ENCODE measurements around the gene APLP1.
"Not testable (repeated sequence)": the region's sequence is repeated elsewhere in the genome, so short reads cannot be mapped to it uniquely, and the experiment has no call there.

Gene APLP1

DNA sequence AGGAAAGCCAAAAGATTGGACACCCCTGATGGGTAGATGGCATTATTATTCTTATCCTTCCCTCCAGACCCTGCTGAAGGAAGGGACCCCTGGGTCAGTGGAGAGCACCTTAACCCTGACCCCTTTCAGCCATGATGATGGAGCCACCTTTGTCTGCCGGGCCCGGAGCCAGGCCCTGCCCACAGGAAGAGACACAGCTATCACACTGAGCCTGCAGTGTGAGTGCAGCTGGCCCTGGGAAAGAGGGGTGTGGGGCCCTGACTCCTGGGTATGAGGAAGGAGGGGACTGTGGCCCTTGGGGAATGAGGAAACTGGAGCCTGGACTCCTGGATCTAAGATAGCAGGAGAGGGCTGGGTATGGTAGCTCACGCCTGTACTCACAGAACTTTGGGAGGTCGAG, 9.0 kb upstream of the APLP1 start:
- peaks cover 0 to 29% (median 0%) of the 10 kb centered on the region in 11 experiments; a peak in 6 of 22 replicates for H4K20me1 ChIP-seq
- peaks cover 0 to 12% (median 0%) of the 10 kb centered on the region in 11 experiments; a peak in 2 of 22 replicates for H3K9me3 ChIP-seq (replicated peaks in 1 of 11)
- H3K4me1 ChIP-seq, result peaks cover 10 to 20% (median 16%) of the 10 kb centered on the region in 10 experiments
- TF ChIP-seq Cebpa-rat (IDR thresholded peaks at IDR 0.05), result no peak
- H3K27me3 ChIP-seq, result peaks cover 86 to 99% (median 94%) of the 10 kb centered on the region in 11 experiments
- H3K4me2 ChIP-seq, result no peak overlapping the region
- H3K4me3 ChIP-seq, result no peak overlapping the region
- H3K36me3 ChIP-seq, result no peaks in the 10 kb centered on the region
- H3K27ac ChIP-seq, result no peak overlapping the region
- no peak overlapping the region for H3K9ac ChIP-seq

DNA sequence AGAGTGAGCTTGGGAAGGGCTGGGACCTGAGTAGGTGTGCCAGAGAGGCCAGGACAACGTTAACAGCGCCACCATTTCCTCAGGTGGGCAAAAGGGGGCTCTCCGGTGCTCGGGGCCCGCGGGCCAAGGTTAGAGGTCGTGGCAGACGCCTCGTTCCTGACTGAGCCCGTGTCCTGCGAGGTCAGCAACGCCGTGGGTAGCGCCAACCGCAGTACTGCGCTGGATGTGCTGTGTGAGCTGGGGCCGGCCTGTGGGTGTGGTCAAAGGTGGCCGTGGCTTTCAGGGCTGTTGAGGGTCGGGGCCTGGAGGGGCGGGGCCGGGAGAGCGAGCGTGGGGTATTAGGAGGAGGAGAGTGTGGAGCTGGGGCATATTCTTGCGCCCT, 7.9 kb upstream of the APLP1 start:
- Histone ChIP-seq H3K9ac (no peak overlapping the region), H3K4me2 (no peak overlapping the region), H3K27ac (no peak overlapping the region), H3K9me3 (replicated peaks in 1 of 11) (peaks cover 0 to 12% (median 0%) of the 10 kb centered on the region in 11 experiments; a peak in 2 of 22 replicates), H3K4me1 (peaks cover 10 to 20% (median 16%) of the 10 kb centered on the region in 10 experiments), H4K20me1 (peaks cover 0 to 29% (median 0%) of the 10 kb centered on the region in 11 experiments; a peak in 6 of 22 replicates), H3K27me3 (peaks cover 77 to 99% (median 91%) of the 10 kb centered on the region in 11 experiments), H3K4me3 (no peak overlapping the region), H3K36me3 (no peaks in the 10 kb centered on the region)
- TF ChIP-seq Cebpa-rat (IDR thresholded peaks at IDR 0.05), result no peak

DNA sequence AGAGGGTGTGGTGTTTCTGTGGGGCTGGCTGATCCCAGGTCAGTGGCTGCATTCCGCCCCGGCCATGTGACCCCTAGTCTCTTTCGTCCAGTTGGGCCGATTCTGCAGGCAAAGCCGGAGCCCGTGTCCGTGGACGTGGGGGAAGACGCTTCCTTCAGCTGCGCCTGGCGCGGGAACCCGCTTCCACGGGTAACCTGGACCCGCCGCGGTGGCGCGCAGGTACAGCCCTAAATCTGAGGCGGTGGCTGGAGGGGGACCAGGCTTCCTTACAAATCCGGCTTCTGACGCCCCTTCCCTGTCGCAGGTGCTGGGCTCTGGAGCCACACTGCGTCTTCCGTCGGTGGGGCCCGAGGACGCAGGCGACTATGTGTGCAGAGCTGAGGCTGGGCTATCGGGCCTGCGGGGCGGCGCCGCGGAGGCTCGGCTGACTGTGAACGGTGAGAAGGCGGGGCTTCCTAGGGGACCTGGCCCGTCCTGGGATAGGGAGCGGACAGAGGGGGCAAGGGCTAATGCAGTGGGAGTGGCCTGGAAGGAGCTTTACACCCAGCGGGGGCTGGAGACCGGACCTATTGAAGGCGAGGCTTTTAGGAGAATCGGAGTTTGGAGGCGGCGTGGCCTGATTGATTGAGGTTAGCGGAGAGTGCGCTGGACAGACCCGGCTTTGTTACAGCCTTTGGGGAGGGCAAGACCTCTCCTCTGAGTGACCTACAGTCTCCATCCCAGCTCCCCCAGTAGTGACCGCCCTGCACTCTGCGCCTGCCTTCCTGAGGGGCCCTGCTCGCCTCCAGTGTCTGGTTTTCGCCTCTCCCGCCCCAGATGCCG, 7.3 kb upstream of the APLP1 start:
- Histone ChIP-seq H4K20me1 (peaks cover 0 to 29% (median 0%) of the 10 kb centered on the region in 11 experiments; a peak in 6 of 22 replicates), H3K9ac (no peak overlapping the region), H3K27me3 (peaks cover 73 to 99% (median 91%) of the 10 kb centered on the region in 11 experiments), H3K4me1 (peaks cover 6 to 15% (median 12%) of the 10 kb centered on the region in 10 experiments), H3K4me2 (no peak overlapping the region), H3K36me3 (no peaks in the 10 kb centered on the region), H3K9me3 (replicated peaks in 1 of 11) (peaks cover 0 to 12% (median 0%) of the 10 kb centered on the region in 11 experiments; a peak in 2 of 22 replicates), H3K27ac (no peak overlapping the region), H3K4me3 (0 out of 20 replicates have a peak overlapping the region, but pooled peaks of 1 of the 10 experiments have one; percentile 24)
- no peak for TF ChIP-seq Cebpa-rat (IDR thresholded peaks at IDR 0.05)

DNA sequence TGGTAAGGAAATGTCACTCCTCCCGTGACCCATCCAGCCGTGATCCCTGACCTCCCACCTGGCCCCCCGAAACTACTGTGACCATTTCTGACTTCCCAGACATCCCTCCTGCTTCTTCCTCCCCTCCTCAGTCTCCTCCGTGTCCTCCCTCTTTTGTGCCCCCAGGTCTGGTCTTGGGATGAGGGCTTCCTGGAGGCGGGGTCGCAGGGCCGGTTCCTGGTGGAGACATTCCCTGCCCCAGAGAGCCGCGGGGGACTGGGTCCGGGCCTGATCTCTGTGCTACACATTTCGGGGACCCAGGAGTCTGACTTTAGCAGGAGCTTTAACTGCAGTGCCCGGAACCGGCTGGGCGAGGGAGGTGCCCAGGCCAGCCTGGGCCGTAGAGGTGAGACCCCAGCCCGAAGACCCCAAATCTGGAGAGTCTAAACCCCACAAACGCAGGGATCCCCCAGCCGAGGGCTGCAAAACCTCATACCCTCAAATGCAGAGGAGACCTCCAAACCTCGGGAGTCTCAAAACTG, 6.7 kb upstream of the APLP1 start:
- peaks cover 0 to 9% (median 7%) of the 10 kb centered on the region in 10 experiments; a peak in 14 of 20 replicates for H3K4me1 ChIP-seq
- H3K9me3 ChIP-seq (replicated peaks in 1 of 11), result peaks cover 0 to 12% (median 0%) of the 10 kb centered on the region in 11 experiments; a peak in 2 of 22 replicates
- no peak overlapping the region for H3K4me3 ChIP-seq
- H3K4me2 ChIP-seq, result no peak overlapping the region
- no peak overlapping the region for H3K9ac ChIP-seq
- TF ChIP-seq Cebpa-rat (IDR thresholded peaks at IDR 0.05), result no peak
- peaks cover 0 to 29% (median 0%) of the 10 kb centered on the region in 11 experiments; a peak in 6 of 22 replicates for H4K20me1 ChIP-seq
- H3K27ac ChIP-seq, result no peak overlapping the region
- H3K36me3 ChIP-seq, result no peaks in the 10 kb centered on the region
- H3K27me3 ChIP-seq, result peaks cover 73 to 99% (median 91%) of the 10 kb centered on the region in 11 experiments

DNA sequence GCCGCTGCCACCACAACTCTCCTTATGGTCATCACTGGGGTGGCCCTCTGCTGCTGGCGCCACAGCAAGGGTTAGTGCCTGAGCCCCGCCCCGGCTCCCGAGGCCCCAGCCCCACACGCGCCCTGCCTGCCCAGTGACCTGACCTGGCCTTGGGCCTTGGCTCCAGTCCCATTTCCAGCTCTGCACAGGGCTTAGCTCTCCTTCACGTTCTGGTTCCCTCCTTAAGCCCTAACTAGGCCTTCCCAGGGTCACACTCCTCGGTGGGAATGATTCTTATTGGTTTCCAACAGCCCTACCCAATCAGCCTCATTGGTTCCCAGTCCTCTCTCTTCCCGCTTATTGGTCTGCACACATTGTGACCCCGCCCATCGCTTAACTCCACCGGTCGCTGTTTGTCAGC, 5.8 kb upstream of the APLP1 start:
- Histone ChIP-seq H3K27me3 (peaks cover 73 to 99% (median 91%) of the 10 kb centered on the region in 11 experiments), H3K4me2 (no peak overlapping the region)

DNA sequence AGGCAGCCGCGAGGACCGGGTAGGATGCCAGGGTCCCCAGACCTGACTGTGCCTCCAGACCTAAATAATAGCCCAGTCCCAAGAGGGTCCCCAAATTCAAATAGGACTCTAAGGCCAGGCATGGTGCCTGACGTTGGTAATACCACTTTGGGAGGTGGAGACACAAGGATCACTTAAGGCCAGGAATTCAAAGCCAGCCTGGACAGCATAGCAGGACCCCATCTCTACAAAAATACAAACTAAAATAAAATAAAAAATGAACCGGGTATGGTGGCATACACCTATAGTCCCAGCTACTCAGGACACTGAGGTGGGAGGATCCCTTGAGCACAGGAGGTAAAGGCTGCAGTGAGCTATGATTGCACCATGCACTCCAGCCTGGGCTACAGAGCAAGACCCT, 5.4 kb upstream of the APLP1 start:
- H3K27ac ChIP-seq, result no peak overlapping the region
- H3K9me3 ChIP-seq (replicated peaks in 1 of 11), result peaks cover 0 to 12% (median 0%) of the 10 kb centered on the region in 11 experiments; a peak in 2 of 22 replicates
- H3K4me3 ChIP-seq, result no peak overlapping the region
- H3K4me2 ChIP-seq, result no peak overlapping the region
- peaks cover 73 to 99% (median 91%) of the 10 kb centered on the region in 11 experiments for H3K27me3 ChIP-seq
- H3K4me1 ChIP-seq, result no peaks in the 10 kb centered on the region
- no peak for TF ChIP-seq Cebpa-rat (IDR thresholded peaks at IDR 0.05)
- H4K20me1 ChIP-seq, result peaks cover 0 to 29% (median 0%) of the 10 kb centered on the region in 11 experiments; a peak in 5 of 22 replicates
- no peak overlapping the region for H3K9ac ChIP-seq
- no peaks in the 10 kb centered on the region for H3K36me3 ChIP-seq

More for the DNA sequence above, 5.8 kb upstream of the APLP1 start:
- no peak overlapping the region for H3K27ac ChIP-seq
- TF ChIP-seq Cebpa-rat (IDR thresholded peaks at IDR 0.05), result no peak
- no peaks in the 10 kb centered on the region for H3K36me3 ChIP-seq
- H3K9ac ChIP-seq, result no peak overlapping the region
- peaks cover 0 to under 1% (median 0%) of the 10 kb centered on the region in 10 experiments; a peak in 6 of 20 replicates for H3K4me1 ChIP-seq
- H3K4me3 ChIP-seq, result no peak overlapping the region
- H3K9me3 ChIP-seq (replicated peaks in 1 of 11), result peaks cover 0 to 12% (median 0%) of the 10 kb centered on the region in 11 experiments; a peak in 2 of 22 replicates
- H4K20me1 ChIP-seq, result peaks cover 0 to 29% (median 0%) of the 10 kb centered on the region in 11 experiments; a peak in 5 of 22 replicates

DNA sequence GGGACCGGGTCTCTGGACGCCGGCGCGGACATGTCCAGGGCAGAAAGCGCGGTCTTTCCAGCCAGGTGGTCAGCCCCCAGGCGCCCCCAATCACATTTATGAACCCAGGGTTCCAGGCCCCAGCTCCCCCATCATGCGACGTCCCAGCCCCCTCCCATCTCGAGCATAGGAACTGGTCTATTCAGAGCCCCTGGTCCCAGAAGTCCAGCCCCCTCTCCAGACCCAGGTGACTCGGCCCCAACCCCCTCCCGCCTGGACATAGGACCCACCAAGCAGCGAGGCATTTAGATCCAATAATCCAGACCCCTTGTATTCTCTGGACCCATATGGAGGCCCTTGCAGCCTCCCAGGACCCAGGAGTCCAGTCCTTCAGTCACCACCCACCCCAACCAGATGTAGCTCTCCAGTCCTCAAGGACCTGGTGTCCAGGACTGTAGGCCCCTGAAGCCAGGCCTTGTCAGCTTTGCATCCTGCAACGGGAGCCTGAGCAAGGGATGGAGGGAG, 501 bp downstream of the APLP1 start:
- Histone ChIP-seq H3K4me3 (peak overlapping the region; percentile 38 to 66 (median 53)), H3K4me2 (peak overlapping the region; percentile 69 to 91 (median 86)), H3K9ac (peak overlapping the region in 3 of 11 experiments; percentile 19 to 48 (median 35); a peak in 2 of 22 replicates), H4K20me1 (peaks cover 0 to 15% (median 0%) of the 10 kb centered on the region in 11 experiments; a peak in 1 of 22 replicates), H3K36me3 (no peaks in the 10 kb centered on the region), H3K4me1 (peaks cover 11 to 17% (median 15%) of the 10 kb centered on the region in 10 experiments), H3K27ac (no peak overlapping the region), H3K27me3 (peaks cover 41 to 67% (median 60%) of the 10 kb centered on the region in 11 experiments), H3K9me3 (replicated peaks in 1 of 11) (no peaks in the 10 kb centered on the region)
- no peak for TF ChIP-seq Cebpa-rat (IDR thresholded peaks at IDR 0.05)

DNA sequence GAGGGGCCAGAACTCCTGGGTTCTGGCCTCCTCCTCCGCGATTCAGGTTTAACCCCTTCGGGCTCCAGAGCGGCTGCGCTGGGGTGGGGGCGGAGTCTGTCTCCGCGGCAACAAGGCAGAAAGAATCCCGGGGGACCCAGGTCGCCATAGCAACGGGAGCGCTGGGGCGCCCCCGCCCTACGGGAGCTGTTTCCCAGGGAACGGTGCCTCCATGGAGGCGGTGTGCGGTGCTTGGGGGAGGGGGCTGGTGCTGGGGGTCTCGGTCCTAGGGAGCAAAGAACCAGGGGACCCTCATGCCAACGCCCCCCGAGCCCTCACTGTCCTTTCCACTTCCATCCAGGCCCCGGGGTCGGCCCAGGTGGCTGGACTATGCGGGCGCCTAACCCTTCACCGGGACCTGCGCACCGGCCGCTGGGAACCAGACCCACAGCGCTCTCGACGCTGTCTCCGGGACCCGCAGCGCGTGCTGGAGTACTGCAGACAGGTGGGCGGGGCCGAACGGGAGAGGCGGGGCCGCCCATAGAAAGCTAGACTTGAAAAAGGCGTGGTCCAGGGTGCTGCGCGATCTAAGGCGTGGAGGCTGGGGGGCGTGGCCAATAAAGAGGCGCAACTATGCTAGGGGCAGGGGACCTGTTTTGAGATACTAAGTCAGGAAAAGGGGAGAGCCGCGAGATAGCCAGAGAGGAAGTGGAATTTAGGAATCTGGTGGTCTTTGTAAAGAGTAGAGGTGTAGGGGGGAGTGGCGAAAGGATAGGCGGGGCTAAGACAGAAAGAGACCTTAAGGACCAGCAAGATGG, 1.2 kb downstream of the APLP1 start:
- H3K27me3 ChIP-seq, result peaks cover 41 to 62% (median 55%) of the 10 kb centered on the region in 11 experiments
- H3K4me2 ChIP-seq, result peak overlapping the region; percentile 69 to 91 (median 86)
- peaks cover 11 to 17% (median 15%) of the 10 kb centered on the region in 10 experiments for H3K4me1 ChIP-seq
- no peaks in the 10 kb centered on the region for H3K9me3 ChIP-seq (replicated peaks in 1 of 11)
- no peak for TF ChIP-seq Cebpa-rat (IDR thresholded peaks at IDR 0.05)
- H3K4me3 ChIP-seq, result peak overlapping the region; percentile 38 to 66 (median 53); a peak in 14 of 20 replicates
- no peak overlapping the region for H3K9ac ChIP-seq
- no peak overlapping the region for H3K27ac ChIP-seq
- H3K36me3 ChIP-seq, result no peaks in the 10 kb centered on the region
- H4K20me1 ChIP-seq, result peaks cover 0 to 15% (median 0%) of the 10 kb centered on the region in 11 experiments; a peak in 3 of 22 replicates

DNA sequence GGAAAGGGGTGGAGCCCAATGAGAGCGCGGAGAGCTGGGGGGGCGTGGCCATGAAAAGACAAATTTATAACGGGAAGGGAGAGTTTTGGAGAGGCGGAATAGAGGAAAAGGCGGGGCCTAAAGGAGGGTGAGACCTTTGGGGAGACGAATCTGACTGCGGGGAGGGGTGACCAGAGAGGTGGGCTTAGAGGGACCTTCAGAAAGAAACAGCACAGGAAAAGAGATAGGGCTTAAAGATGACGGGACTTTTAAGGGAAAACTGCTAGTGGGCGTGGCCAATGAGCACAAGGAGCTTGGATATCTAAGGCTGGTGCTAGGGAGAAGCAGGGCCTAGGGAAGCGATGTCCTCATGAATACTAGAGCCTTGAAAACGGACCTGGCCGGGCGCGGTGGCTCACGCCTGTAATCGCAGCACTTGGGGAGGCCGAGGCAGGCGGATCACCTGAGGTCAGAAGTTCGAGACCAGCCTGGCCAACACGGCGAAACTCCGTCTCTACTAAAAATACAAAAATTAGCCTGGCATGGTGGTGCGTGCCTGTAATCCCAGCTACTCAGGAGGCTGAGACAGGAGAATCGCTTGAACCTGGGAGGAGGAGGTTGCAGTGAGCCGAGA, 1.9 kb downstream of the APLP1 start:
- H3K9me3 ChIP-seq (replicated peaks in 1 of 11); H3K27ac ChIP-seq; H3K9ac ChIP-seq; H3K36me3 ChIP-seq: not testable (repeated sequence)
- peak overlapping the region; percentile 69 to 91 (median 86) for H3K4me2 ChIP-seq
- 0 out of 20 replicates have a peak overlapping the region, but pooled peaks of 1 of the 10 experiments have one; percentile 66 for H3K4me3 ChIP-seq
- H3K27me3 ChIP-seq, result peaks cover 41 to 55% (median 50%) of the 10 kb centered on the region in 11 experiments
- peaks cover 11 to 17% (median 15%) of the 10 kb centered on the region in 10 experiments for H3K4me1 ChIP-seq
- H4K20me1 ChIP-seq, result peaks cover 0 to 15% (median 0%) of the 10 kb centered on the region in 11 experiments; a peak in 3 of 22 replicates
